ENCODE results near the gene SH3GLB1. TPM values are rescaled to one million over a fixed set of nuclear protein-coding genes. Genes with fewer than 3 reads are reported as not detected.

SH3GLB1 gene
- polyA plus RNA-seq, 1 donor from 2014 or later, result 67.3 TPM

DNA sequence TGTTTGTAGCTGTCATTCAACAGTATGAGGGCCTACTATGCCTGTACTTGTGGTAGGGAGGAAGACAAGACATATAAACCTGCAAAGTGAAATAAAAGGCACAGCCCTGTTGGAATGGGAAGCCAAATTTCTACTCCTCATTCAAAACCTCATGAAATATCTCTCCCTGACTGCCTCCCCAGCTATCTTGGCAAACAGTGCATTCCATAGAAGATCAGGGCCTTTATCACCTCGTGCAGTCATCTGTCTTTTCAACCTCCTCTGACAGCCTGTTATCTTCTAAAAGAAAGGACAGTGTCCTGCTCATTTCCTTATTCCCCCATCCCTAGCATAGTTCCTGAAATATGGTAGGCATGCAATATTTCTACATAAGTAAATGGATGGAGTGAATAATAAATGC is 71.0 kb downstream of the SH3GLB1 start:
- Histone ChIP-seq H3K4me3 (ENCODE audit: low read length) (no peak overlapping the region), H3K9ac (ENCODE audit: low read length) (no peak overlapping the region), H3K9me3 (ENCODE audit: low read length) (no peaks in the 10 kb centered on the region), H4K20me1 (ENCODE audit: insufficient read depth) (no peaks in the 10 kb centered on the region), H3K27me3 (ENCODE audit: insufficient read depth, low read depth, low read length) (no peaks in the 10 kb centered on the region), H3K36me3 (ENCODE audit: insufficient read depth, low read length) (no peaks in the 10 kb centered on the region), H3K4me2 (ENCODE audit: low read length) (no peak overlapping the region), H3K27ac (ENCODE audit: low read length) (no peak overlapping the region), H3F3A (ENCODE audit: insufficient read depth, low read length, poor library complexity, severe bottlenecking) (no peaks in the 10 kb centered on the region), H2AFZ (ENCODE audit: low read depth, low read length) (no peak overlapping the region), H3K79me2 (replicated peaks; ENCODE audit: insufficient read depth, low read length) (no peaks in the 10 kb centered on the region), H3K9me2 (ENCODE audit: insufficient read depth, low read length) (no peaks in the 10 kb centered on the region)
- no peak for TF ChIP-seq MXI1 (conservative IDR thresholded peaks at IDR 0.05; ENCODE audit: poor library complexity, severe bottlenecking)

DNA sequence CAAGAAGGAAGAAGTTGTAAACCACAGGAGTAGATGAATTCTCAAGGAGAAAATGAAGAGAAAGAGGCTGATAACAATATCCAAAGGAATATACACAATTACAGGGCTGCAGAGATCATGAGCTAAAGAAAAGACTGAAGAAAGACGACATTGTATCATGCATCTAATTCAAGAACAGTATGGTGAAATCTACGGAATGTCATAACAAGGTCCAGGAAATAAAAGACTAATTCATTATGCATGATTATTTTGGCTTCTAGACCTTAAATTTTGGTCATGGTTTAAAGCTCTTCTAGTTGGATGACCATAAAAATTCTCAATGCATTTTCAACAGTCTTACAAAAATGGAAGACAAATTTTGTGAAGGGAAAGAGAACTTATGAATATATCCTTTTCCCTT is 71.7 kb downstream of the SH3GLB1 start:
- TF ChIP-seq SMC3 (conservative IDR thresholded peaks at IDR 0.05; ENCODE audit: poor library complexity), result no peak
- no peak overlapping the region for H2AFZ ChIP-seq (ENCODE audit: low read depth, low read length)

DNA sequence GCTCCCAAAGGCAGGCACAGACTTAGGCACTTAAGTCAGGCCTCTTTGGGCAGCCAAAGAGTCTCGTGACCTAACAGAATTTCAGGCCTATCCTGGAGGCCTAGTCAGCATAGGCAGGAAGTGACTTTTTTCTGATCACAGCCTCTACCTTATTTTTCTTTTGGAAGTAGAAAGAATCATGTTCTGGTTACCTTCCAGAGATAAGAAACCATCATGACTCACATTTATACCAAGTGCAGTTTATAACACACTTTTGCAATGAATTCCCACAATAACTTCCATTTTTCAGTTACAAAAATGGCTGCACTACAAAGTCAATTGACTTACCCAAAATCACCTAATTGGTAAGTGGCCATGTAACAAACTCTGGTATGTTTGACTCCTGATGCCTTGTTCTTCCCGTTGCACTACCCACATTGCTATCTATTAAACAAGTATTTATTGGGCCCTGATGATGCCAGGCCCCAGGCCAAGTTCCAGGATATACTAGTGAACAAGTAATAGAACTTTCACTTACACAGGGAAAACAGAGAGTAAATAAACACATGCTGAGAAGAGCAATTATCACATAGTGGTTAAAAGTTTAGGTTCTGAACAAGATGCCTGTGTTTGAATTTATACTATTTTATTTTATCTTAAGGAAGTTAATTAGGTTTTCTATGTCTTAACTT is 74.3 kb downstream of the SH3GLB1 start:
- Histone ChIP-seq H3K4me2 (ENCODE audit: low read length) (no peak overlapping the region), H2AFZ (ENCODE audit: low read depth, low read length) (no peak overlapping the region), H4K20me1 (ENCODE audit: insufficient read depth) (no peaks in the 10 kb centered on the region), H3K9me3 (ENCODE audit: low read length) (no peaks in the 10 kb centered on the region), H3K9ac (ENCODE audit: low read length) (no peak overlapping the region), H3F3A (ENCODE audit: insufficient read depth, low read length, poor library complexity, severe bottlenecking) (no peaks in the 10 kb centered on the region), H3K79me2 (replicated peaks; ENCODE audit: insufficient read depth, low read length) (no peaks in the 10 kb centered on the region), H3K27me3 (ENCODE audit: insufficient read depth, low read depth, low read length) (no peaks in the 10 kb centered on the region), H3K27ac (ENCODE audit: low read length) (no peak overlapping the region), H3K36me3 (ENCODE audit: insufficient read depth, low read length) (no peaks in the 10 kb centered on the region), H3K9me2 (ENCODE audit: insufficient read depth, low read length) (no peaks in the 10 kb centered on the region), H3K4me3 (ENCODE audit: low read length) (no peak overlapping the region)
- TF ChIP-seq, protein P1, sequence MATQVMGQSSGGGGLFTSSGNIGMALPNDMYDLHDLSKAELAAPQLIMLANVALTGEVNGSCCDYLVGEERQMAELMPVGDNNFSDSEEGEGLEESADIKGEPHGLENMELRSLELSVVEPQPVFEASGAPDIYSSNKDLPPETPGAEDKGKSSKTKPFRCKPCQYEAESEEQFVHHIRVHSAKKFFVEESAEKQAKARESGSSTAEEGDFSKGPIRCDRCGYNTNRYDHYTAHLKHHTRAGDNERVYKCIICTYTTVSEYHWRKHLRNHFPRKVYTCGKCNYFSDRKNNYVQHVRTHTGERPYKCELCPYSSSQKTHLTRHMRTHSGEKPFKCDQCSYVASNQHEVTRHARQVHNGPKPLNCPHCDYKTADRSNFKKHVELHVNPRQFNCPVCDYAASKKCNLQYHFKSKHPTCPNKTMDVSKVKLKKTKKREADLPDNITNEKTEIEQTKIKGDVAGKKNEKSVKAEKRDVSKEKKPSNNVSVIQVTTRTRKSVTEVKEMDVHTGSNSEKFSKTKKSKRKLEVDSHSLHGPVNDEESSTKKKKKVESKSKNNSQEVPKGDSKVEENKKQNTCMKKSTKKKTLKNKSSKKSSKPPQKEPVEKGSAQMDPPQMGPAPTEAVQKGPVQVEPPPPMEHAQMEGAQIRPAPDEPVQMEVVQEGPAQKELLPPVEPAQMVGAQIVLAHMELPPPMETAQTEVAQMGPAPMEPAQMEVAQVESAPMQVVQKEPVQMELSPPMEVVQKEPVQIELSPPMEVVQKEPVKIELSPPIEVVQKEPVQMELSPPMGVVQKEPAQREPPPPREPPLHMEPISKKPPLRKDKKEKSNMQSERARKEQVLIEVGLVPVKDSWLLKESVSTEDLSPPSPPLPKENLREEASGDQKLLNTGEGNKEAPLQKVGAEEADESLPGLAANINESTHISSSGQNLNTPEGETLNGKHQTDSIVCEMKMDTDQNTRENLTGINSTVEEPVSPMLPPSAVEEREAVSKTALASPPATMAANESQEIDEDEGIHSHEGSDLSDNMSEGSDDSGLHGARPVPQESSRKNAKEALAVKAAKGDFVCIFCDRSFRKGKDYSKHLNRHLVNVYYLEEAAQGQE (IDR thresholded peaks at IDR 0.05; ENCODE audit: borderline replicate concordance), result no peak
- TF ChIP-seq EP300 (conservative IDR thresholded peaks at IDR 0.05; ENCODE audit: poor library complexity, severe bottlenecking) (no peak), EZH2 (IDR thresholded peaks at IDR 0.05; ENCODE audit: borderline replicate concordance, insufficient read depth, low read length, poor library complexity, severe bottlenecking) (no peak), MXI1 (conservative IDR thresholded peaks at IDR 0.05; ENCODE audit: poor library complexity, severe bottlenecking) (no peak), TAF1 (IDR thresholded peaks at IDR 0.05; ENCODE audit: low read depth) (no peak), RAD21 (conservative IDR thresholded peaks at IDR 0.05) (no peak), SMC3 (conservative IDR thresholded peaks at IDR 0.05; ENCODE audit: poor library complexity) (no peak), POLR2AphosphoS5 (IDR thresholded peaks at IDR 0.05) (no peak)
- TF ChIP-seq, protein P2, sequence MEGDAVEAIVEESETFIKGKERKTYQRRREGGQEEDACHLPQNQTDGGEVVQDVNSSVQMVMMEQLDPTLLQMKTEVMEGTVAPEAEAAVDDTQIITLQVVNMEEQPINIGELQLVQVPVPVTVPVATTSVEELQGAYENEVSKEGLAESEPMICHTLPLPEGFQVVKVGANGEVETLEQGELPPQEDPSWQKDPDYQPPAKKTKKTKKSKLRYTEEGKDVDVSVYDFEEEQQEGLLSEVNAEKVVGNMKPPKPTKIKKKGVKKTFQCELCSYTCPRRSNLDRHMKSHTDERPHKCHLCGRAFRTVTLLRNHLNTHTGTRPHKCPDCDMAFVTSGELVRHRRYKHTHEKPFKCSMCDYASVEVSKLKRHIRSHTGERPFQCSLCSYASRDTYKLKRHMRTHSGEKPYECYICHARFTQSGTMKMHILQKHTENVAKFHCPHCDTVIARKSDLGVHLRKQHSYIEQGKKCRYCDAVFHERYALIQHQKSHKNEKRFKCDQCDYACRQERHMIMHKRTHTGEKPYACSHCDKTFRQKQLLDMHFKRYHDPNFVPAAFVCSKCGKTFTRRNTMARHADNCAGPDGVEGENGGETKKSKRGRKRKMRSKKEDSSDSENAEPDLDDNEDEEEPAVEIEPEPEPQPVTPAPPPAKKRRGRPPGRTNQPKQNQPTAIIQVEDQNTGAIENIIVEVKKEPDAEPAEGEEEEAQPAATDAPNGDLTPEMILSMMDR (IDR thresholded peaks at IDR 0.05; ENCODE audit: poor library complexity, severe bottlenecking), result no peak

More for the DNA sequence above, 71.7 kb downstream of the SH3GLB1 start:
- no peak overlapping the region for H3K4me2 ChIP-seq (ENCODE audit: low read length)
- H3K79me2 ChIP-seq (replicated peaks; ENCODE audit: insufficient read depth, low read length), result no peaks in the 10 kb centered on the region
- H3K9me2 ChIP-seq (ENCODE audit: insufficient read depth, low read length), result no peaks in the 10 kb centered on the region
- H3K9ac ChIP-seq (ENCODE audit: low read length), result no peak overlapping the region
- H3F3A ChIP-seq (ENCODE audit: insufficient read depth, low read length, poor library complexity, severe bottlenecking), result no peaks in the 10 kb centered on the region
- H3K27ac ChIP-seq (ENCODE audit: low read length), result no peak overlapping the region
- H3K9me3 ChIP-seq (ENCODE audit: low read length), result no peaks in the 10 kb centered on the region
- H3K36me3 ChIP-seq (ENCODE audit: insufficient read depth, low read length), result no peaks in the 10 kb centered on the region
- no peaks in the 10 kb centered on the region for H3K27me3 ChIP-seq (ENCODE audit: insufficient read depth, low read depth, low read length)
- no peaks in the 10 kb centered on the region for H4K20me1 ChIP-seq (ENCODE audit: insufficient read depth)
- no peak overlapping the region for H3K4me3 ChIP-seq (ENCODE audit: low read length)
